ENCODE results near the gene ABCB11. TPM values are rescaled to one million over a fixed set of nuclear protein-coding genes. Genes with fewer than 3 reads are reported as not detected.

The ABCB11 gene
- total and polyA plus RNA-seq, 9 of the 15 experiments (the other 6 are each of a cell fraction or from before 2014, with no cell fraction given) = 0.04 to 0.51 (median 0.10) TPM; not detected in 1

DNA sequence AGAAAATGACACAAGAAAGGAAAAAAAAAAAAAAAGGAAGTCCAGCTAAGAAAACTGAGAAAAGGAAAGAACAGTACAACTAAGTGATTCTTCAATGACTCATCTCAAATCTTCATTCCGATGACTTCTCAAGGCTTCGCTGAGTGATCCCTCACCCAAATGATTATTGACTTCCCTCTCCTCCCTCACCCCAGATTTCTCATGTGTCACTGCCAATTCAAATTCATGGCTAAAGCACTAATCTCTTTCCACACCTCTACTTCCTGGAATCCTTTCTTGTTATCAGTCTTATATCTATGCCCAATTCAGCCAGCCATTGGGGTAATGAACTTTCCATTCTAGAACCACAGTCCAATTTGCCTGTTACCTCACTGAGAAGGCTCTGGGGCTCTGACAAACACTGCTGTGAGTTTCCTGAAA lies 7.2 kb upstream of the ABCB11 start (continued):
- 0 out of 2 replicates have a peak, but pooled peaks have one; percentile 21 for TF ChIP-seq EHMT2 (IDR thresholded peaks at IDR 0.05)
- no peak for TF ChIP-seq E2F6 (IDR thresholded peaks at IDR 0.05; ENCODE audit: borderline replicate concordance in 1 of 2, extremely low read depth in 1 of 2, insufficient read depth in 1 of 2, insufficient read length in 1 of 2, low read depth in 1 of 2, low read length in 1 of 2, poor library complexity in 1 of 2, severe bottlenecking in 1 of 2)
- TF ChIP-seq ZNF354B (CRISPR knock-in tag; IDR thresholded peaks at IDR 0.05) = no peak
- no peak for TF ChIP-seq HNRNPUL1 (IDR thresholded peaks at IDR 0.05; ENCODE audit: low read length)
- no peak for TF ChIP-seq ZNF695 (CRISPR knock-in tag; IDR thresholded peaks at IDR 0.05)
- peak; percentile 16 for TF ChIP-seq MAFF (IDR thresholded peaks at IDR 0.05; ENCODE audit: low read length)
- TF ChIP-seq, protein P1, sequence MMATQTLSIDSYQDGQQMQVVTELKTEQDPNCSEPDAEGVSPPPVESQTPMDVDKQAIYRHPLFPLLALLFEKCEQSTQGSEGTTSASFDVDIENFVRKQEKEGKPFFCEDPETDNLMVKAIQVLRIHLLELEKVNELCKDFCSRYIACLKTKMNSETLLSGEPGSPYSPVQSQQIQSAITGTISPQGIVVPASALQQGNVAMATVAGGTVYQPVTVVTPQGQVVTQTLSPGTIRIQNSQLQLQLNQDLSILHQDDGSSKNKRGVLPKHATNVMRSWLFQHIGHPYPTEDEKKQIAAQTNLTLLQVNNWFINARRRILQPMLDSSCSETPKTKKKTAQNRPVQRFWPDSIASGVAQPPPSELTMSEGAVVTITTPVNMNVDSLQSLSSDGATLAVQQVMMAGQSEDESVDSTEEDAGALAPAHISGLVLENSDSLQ (IDR thresholded peaks at IDR 0.05) = peak; percentile 66
- no peak for TF ChIP-seq CBX5 (IDR thresholded peaks at IDR 0.05; ENCODE audit: borderline replicate concordance, low read depth)
- TF ChIP-seq KLF13 (tag; IDR thresholded peaks at IDR 0.05; ENCODE audit: borderline replicate concordance, low read depth) = no peak
- TF ChIP-seq E2F3 (CRISPR knock-in tag; IDR thresholded peaks at IDR 0.05) = no peak
- peak; percentile 79 for TF ChIP-seq SMARCA4 (IDR thresholded peaks at IDR 0.05)
- TF ChIP-seq SPI1 (IDR thresholded peaks at IDR 0.05; ENCODE audit: borderline replicate concordance, low read depth, low read length) = peak; percentile 57
- TF ChIP-seq ZNF785 (CRISPR knock-in tag; IDR thresholded peaks at IDR 0.05) = no peak
- TF ChIP-seq NFIC (IDR thresholded peaks at IDR 0.05) = no peak
- TF ChIP-seq ARHGAP35 (IDR thresholded peaks at IDR 0.05; ENCODE audit: partially characterized antibody) = no peak
- no peak for TF ChIP-seq ZBTB26 (CRISPR knock-in tag; IDR thresholded peaks at IDR 0.05)
- TF ChIP-seq POLR3A (IDR thresholded peaks at IDR 0.05; ENCODE audit: borderline replicate concordance, extremely low read depth, insufficient read depth, insufficient read length) = no peak
- no peak for TF ChIP-seq HIVEP1 (CRISPR knock-in tag; IDR thresholded peaks at IDR 0.05)
- no peak for TF ChIP-seq KAT8 (IDR thresholded peaks at IDR 0.05; ENCODE audit: low read depth)
- TF ChIP-seq ATF6 (CRISPR knock-in tag; IDR thresholded peaks at IDR 0.05) = no peak
- TF ChIP-seq ZNF764 (CRISPR knock-in tag; IDR thresholded peaks at IDR 0.05; ENCODE audit: low read depth) = no peak
- TF ChIP-seq ARID1B (IDR thresholded peaks at IDR 0.05) = peak; percentile 77
- TF ChIP-seq RFX5 (IDR thresholded peaks at IDR 0.05; ENCODE audit: low read depth, low read length) = no peak
- no peak for TF ChIP-seq SREBF2 (CRISPR knock-in tag; IDR thresholded peaks at IDR 0.05)
- no peak for TF ChIP-seq GTF2E2 (tag; IDR thresholded peaks at IDR 0.05)
- TF ChIP-seq ELF4 (CRISPR knock-in tag; IDR thresholded peaks at IDR 0.05) = no peak
- TF ChIP-seq MAFK (IDR thresholded peaks at IDR 0.05; ENCODE audit: low read length) = peak; percentile 38; the same call in 1 of the 2 replicates
